ENCODE results near the gene KLF15.

DNA sequence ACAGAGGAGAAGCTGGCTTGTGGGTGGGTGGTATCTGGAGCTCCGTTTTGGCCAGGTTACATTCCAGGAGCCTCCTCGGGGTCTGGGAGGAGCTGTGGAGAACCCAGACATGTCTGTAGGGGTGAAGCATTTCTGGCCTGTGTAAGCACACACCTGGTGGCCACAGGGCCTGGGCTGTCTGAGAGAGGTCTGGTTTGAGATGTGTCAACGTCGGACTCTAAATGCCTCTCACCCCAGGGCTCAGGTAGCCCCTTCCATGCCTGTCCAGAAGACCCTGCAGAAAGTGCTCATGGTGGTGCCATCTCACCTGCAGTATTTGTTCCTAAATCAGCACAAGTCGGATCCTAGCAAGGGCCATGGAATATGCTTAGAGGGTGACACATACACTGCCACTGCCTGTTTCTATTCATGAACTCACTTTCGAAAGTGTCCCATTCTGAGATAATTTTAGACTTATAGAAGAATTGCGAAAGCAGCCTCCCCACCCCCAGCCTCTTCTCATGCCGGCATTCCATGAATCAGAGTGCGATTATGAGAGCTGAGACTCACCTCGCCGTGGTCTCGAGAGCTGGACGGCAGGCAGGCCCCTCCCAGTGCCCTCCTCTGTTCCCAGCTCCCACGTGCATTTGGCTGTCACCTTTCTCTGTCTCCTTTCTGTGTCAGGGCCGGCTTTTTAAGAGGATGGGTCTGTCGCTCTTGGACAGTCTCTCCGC, 63.7 kb downstream of the KLF15 start:
- TF ChIP-seq, protein P1, sequence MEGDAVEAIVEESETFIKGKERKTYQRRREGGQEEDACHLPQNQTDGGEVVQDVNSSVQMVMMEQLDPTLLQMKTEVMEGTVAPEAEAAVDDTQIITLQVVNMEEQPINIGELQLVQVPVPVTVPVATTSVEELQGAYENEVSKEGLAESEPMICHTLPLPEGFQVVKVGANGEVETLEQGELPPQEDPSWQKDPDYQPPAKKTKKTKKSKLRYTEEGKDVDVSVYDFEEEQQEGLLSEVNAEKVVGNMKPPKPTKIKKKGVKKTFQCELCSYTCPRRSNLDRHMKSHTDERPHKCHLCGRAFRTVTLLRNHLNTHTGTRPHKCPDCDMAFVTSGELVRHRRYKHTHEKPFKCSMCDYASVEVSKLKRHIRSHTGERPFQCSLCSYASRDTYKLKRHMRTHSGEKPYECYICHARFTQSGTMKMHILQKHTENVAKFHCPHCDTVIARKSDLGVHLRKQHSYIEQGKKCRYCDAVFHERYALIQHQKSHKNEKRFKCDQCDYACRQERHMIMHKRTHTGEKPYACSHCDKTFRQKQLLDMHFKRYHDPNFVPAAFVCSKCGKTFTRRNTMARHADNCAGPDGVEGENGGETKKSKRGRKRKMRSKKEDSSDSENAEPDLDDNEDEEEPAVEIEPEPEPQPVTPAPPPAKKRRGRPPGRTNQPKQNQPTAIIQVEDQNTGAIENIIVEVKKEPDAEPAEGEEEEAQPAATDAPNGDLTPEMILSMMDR (IDR thresholded peaks at IDR 0.05; ENCODE audit: low read depth, low read length, poor library complexity, severe bottlenecking) = no peak
- TF ChIP-seq EZH2phosphoT487 (IDR thresholded peaks at IDR 0.05; ENCODE audit: borderline replicate concordance, low read length) = no peak
